ENCODE measurements around the gene LRIT1.

- no peak for TF ChIP-seq POLR2AphosphoS5 (IDR thresholded peaks at IDR 0.05; ENCODE audit: low read depth, low read length)
- TF ChIP-seq TAF1 (IDR thresholded peaks at IDR 0.05; ENCODE audit: borderline replicate concordance, insufficient read depth, low read length): no peak
These were observed 15.4 kb upstream of the LRIT1 start for GRCh38 chr10:84256510-84257342.

Measured in PFSK-1 (cell line).